OCI-LY1 (cell line): Measurements from ENCODE around the gene RAD51B.

Experiments used
- H2AFZ ChIP-seq: fragments of 200-600 bp; sonication (generic), shearing (Covaris generic); 2 replicates; pipeline ENCODE4 v1.6.0; 2014; ENCODE audit warnings: antibody characterized with exemption, mild to moderate bottlenecking, low read length
- H3F3A ChIP-seq: fragments of 200-600 bp; sonication (generic), shearing (Covaris generic); 2 replicates; pipeline ENCODE4 v1.6.0; 2014; ENCODE audit warnings: mild to moderate bottlenecking, antibody characterized with exemption, low read length, moderate library complexity; ENCODE audit not compliant: insufficient read depth
- H3K27ac ChIP-seq: fragments of 200-600 bp; sonication (generic); 2 replicates; pipeline ENCODE4 v1.5.1; 2014; ENCODE audit warnings: low read length, mixed run types, mild to moderate bottlenecking, low read depth; ENCODE audit not compliant: poor library complexity, severe bottlenecking
- H3K27me3 ChIP-seq: fragments of 200-600 bp; sonication (generic); 2 replicates; pipeline ENCODE4 v1.6.0; 2014; ENCODE audit warnings: antibody characterized with exemption, mild to moderate bottlenecking, low read length, moderate library complexity; ENCODE audit not compliant: insufficient read depth
- H3K36me3 ChIP-seq: fragments of 200-600 bp; sonication (generic); 2 replicates; pipeline ENCODE4 v1.6.1; 2014; ENCODE audit warnings: mild to moderate bottlenecking, antibody characterized with exemption, low read length, moderate library complexity, mixed read lengths; ENCODE audit not compliant: insufficient read depth
- H3K4me1 ChIP-seq: fragments of 200-600 bp; sonication (generic); 2 replicates; pipeline ENCODE4 v1.5.1; 2014; ENCODE audit warnings: mild to moderate bottlenecking, low read length, moderate library complexity; ENCODE audit not compliant: insufficient read depth, severe bottlenecking
- H3K4me2 ChIP-seq: fragments of 200-600 bp; sonication (generic), shearing (Covaris generic); 2 replicates; pipeline ENCODE4 v1.6.1; 2014; ENCODE audit warnings: low read length
- H3K4me3 ChIP-seq: fragments of 200-600 bp; sonication (generic); 2 replicates; pipeline ENCODE4 v1.5.1; 2014; ENCODE audit warnings: low read length, low read depth, mild to moderate bottlenecking, mixed read lengths; ENCODE audit not compliant: poor library complexity, severe bottlenecking
- H3K79me2 ChIP-seq: fragments of 200-600 bp; shearing (Covaris generic); 2 replicates; pipeline ENCODE4 v1.6.1; 2016; ENCODE audit warnings: mixed run types, low read length, mixed read lengths; ENCODE audit not compliant: insufficient read depth
- H3K9ac ChIP-seq: fragments of 200-600 bp; sonication (generic), shearing (Covaris generic); 2 replicates; pipeline ENCODE4 v1.6.1; 2014; ENCODE audit warnings: mild to moderate bottlenecking, low read length, mixed read lengths
- H3K9me2 ChIP-seq: fragments of 200-600 bp; sonication (generic), shearing (Covaris generic); 2 replicates; pipeline ENCODE4 v1.6.1; 2014; ENCODE audit warnings: low read depth, mild to moderate bottlenecking, low read length, mixed read lengths
- H3K9me3 ChIP-seq: fragments of 200-600 bp; shearing (Covaris generic); 2 replicates; pipeline ENCODE4 v1.6.1; 2014; ENCODE audit warnings: low read length, mixed read lengths
- H4K20me1 ChIP-seq: fragments of 200-600 bp; sonication (generic), shearing (Covaris generic); 2 replicates; pipeline ENCODE4 v1.6.0; 2016; ENCODE audit warnings: mild to moderate bottlenecking, low read length; ENCODE audit not compliant: insufficient read depth
- EZH2 ChIP-seq: fragments of 200-600 bp; sonication (generic), shearing (Covaris generic); IDR thresholded peaks from 2 replicates; pipeline ENCODE4 v1.8.0; 2017; ENCODE audit warnings: borderline replicate concordance, mixed run types, mild to moderate bottlenecking, antibody characterized with exemption, low read length, moderate library complexity, mixed read lengths
- TF ChIP-seq, protein P1 (sequence below): fragments of 200-600 bp; sonication (generic), shearing (Covaris generic); IDR thresholded peaks from 2 replicates; pipeline ENCODE4 v1.5.1; 2017; ENCODE audit warnings: mild to moderate bottlenecking, antibody characterized with exemption, low read length, moderate library complexity, mixed read lengths

RAD51B gene

GRCh38 chr14:68145539-68145938, 326.0 kb downstream of the RAD51B start:
- H3K79me2 ChIP-seq = no peaks in the 10 kb centered on the region
- no peak overlapping the region for H3K9ac ChIP-seq
- no peaks in the 10 kb centered on the region for H3K9me3 ChIP-seq
- no peak overlapping the region for H2AFZ ChIP-seq
- no peaks in the 10 kb centered on the region for H3K9me2 ChIP-seq
- H3K27me3 ChIP-seq = no peaks in the 10 kb centered on the region
- no peaks in the 10 kb centered on the region for H3K4me1 ChIP-seq
- H3K27ac ChIP-seq = no peak overlapping the region
- H3K4me3 ChIP-seq = no peak overlapping the region
- no peak overlapping the region for H3K4me2 ChIP-seq
- no peaks in the 10 kb centered on the region; the same call in 1 of the 2 replicates for H3F3A ChIP-seq
- TF ChIP-seq EZH2 = no peak
- TF ChIP-seq, protein P1, sequence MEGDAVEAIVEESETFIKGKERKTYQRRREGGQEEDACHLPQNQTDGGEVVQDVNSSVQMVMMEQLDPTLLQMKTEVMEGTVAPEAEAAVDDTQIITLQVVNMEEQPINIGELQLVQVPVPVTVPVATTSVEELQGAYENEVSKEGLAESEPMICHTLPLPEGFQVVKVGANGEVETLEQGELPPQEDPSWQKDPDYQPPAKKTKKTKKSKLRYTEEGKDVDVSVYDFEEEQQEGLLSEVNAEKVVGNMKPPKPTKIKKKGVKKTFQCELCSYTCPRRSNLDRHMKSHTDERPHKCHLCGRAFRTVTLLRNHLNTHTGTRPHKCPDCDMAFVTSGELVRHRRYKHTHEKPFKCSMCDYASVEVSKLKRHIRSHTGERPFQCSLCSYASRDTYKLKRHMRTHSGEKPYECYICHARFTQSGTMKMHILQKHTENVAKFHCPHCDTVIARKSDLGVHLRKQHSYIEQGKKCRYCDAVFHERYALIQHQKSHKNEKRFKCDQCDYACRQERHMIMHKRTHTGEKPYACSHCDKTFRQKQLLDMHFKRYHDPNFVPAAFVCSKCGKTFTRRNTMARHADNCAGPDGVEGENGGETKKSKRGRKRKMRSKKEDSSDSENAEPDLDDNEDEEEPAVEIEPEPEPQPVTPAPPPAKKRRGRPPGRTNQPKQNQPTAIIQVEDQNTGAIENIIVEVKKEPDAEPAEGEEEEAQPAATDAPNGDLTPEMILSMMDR = no peak
- no peaks in the 10 kb centered on the region for H3K36me3 ChIP-seq
- H4K20me1 ChIP-seq = no peaks in the 10 kb centered on the region

- H4K20me1 ChIP-seq = no peaks in the 10 kb centered on the region
- no peak overlapping the region for H3K4me3 ChIP-seq
- H3K9me2 ChIP-seq = no peaks in the 10 kb centered on the region
- no peaks in the 10 kb centered on the region for H3K27me3 ChIP-seq
- no peak overlapping the region for H3K9ac ChIP-seq
- no peak overlapping the region for H3K27ac ChIP-seq
- peaks cover 4% of the 10 kb centered on the region for H3K9me3 ChIP-seq
- no peak for TF ChIP-seq EZH2
- TF ChIP-seq, protein P1 = no peak
- H3K79me2 ChIP-seq = no peaks in the 10 kb centered on the region
- H2AFZ ChIP-seq = no peak overlapping the region
- no peaks in the 10 kb centered on the region for H3K4me1 ChIP-seq
- H3F3A ChIP-seq = no peaks in the 10 kb centered on the region; the same call in 1 of the 2 replicates
- H3K4me2 ChIP-seq = no peak overlapping the region
- H3K36me3 ChIP-seq = no peaks in the 10 kb centered on the region
Observed at GRCh38 chr14:68146818-68147217, 327.2 kb downstream of the RAD51B start.

GRCh38 chr14:68147303-68147702, 327.7 kb downstream of the RAD51B start:
- Histone ChIP-seq H2AFZ (no peak overlapping the region), H3K36me3 (no peaks in the 10 kb centered on the region), H3K9me2 (no peaks in the 10 kb centered on the region), H3K4me1 (no peaks in the 10 kb centered on the region), H3K27ac (no peak overlapping the region), H3K79me2 (no peaks in the 10 kb centered on the region), H3K9me3 (peaks cover 7% of the 10 kb centered on the region), H3K4me3 (no peak overlapping the region), H3K27me3 (no peaks in the 10 kb centered on the region), H3K4me2 (no peak overlapping the region), H4K20me1 (no peaks in the 10 kb centered on the region), H3K9ac (no peak overlapping the region), H3F3A (no peaks in the 10 kb centered on the region; the same call in 1 of the 2 replicates)
- no peak for TF ChIP-seq EZH2
- TF ChIP-seq, protein P1 = no peak
